ENCODE results near the gene AP1S1.
"Not testable (repeated sequence)": the region's sequence is repeated elsewhere in the genome, so short reads cannot be mapped to it uniquely, and the experiment has no call there.

AP1S1 gene

GRCh38 chr7:101125989-101126650 lies 28.2 kb upstream of the AP1S1 start:
- no peak for DNase-seq

GRCh38 chr7:101126651-101127459 lies 27.4 kb upstream of the AP1S1 start, which contains the start of gene SERPINE1:
SERPINE1 (plus strand) TSS chr7:101127104; CDS start chr7:101128394, 1,290 bp downstream.
- DNase-seq = peak; percentile 90 to 96

GRCh38 chr7:101127460-101128039 lies 26.7 kb upstream of the AP1S1 start:
- DNase-seq = no peak

GRCh38 chr7:101128040-101128834 lies 26.0 kb upstream of the AP1S1 start:
- DNase-seq = no peak

GRCh38 chr7:101129603-101130117 lies 24.6 kb upstream of the AP1S1 start:
- no peak for DNase-seq

- not testable (repeated sequence) for DNase-seq
These were observed 21.4 kb upstream of the AP1S1 start for GRCh38 chr7:101132626-101133600.

GRCh38 chr7:101133621-101134398 lies 20.5 kb upstream of the AP1S1 start:
- DNase-seq = peak; percentile 81 to 92

- DNase-seq = peak; percentile 79 to 85
These were observed 19.8 kb upstream of the AP1S1 start for GRCh38 chr7:101134399-101134980.

GRCh38 chr7:101137651-101138212 lies 16.5 kb upstream of the AP1S1 start:
- no peak for DNase-seq

- peak; percentile 94 to 95 for DNase-seq
These were observed 15.9 kb upstream of the AP1S1 start for GRCh38 chr7:101138213-101138870.

- no peak for DNase-seq
These were observed 14.0 kb upstream of the AP1S1 start for GRCh38 chr7:101140339-101140699.

GRCh38 chr7:101140746-101141382 lies 13.4 kb upstream of the AP1S1 start:
- DNase-seq = no peak

- DNase-seq = no peak
These were observed 2.2 kb upstream of the AP1S1 start for GRCh38 chr7:101151908-101152651.

- no peak for DNase-seq
These were observed 422 bp downstream of the AP1S1 start for GRCh38 chr7:101154693-101155102.

GRCh38 chr7:101155303-101155702 lies 1.0 kb downstream of the AP1S1 start:
- no peak for DNase-seq

GRCh38 chr7:101156277-101156676 lies 2.0 kb downstream of the AP1S1 start:
- DNase-seq = no peak

- no peak for DNase-seq
These were observed 2.8 kb downstream of the AP1S1 start for GRCh38 chr7:101156866-101157589.

All from inflammatory macrophage treated with lipopolysaccharide for 1 hour (primary cell).